Measurements from ENCODE around the gene PPP1R16B.

Gene PPP1R16B

GRCh38 chr20:38896009-38896594 is 90.6 kb downstream of the PPP1R16B start:
- no peak for DNase-seq (ENCODE audit: low spot score)

GRCh38 chr20:38897267-38897666 is 91.8 kb downstream of the PPP1R16B start:
- DNase-seq (ENCODE audit: low spot score), result no peak

- no peak for DNase-seq (ENCODE audit: low spot score)
Observed at GRCh38 chr20:38900606-38901005, 95.1 kb downstream of the PPP1R16B start.

GRCh38 chr20:38902601-38903000 is 97.1 kb downstream of the PPP1R16B start:
- DNase-seq (ENCODE audit: low spot score), result no peak

- no peak for DNase-seq (ENCODE audit: low spot score)
Observed at GRCh38 chr20:38903335-38903734, 97.8 kb downstream of the PPP1R16B start.

GRCh38 chr20:38905375-38905774 is 99.9 kb downstream of the PPP1R16B start:
- DNase-seq (ENCODE audit: low spot score), result no peak

- no peak for DNase-seq (ENCODE audit: low spot score)
Observed at GRCh38 chr20:38907918-38908677, 102.6 kb downstream of the PPP1R16B start.

GRCh38 chr20:38915355-38915754 is 109.9 kb downstream of the PPP1R16B start:
- DNase-seq (ENCODE audit: low spot score), result no peak

GRCh38 chr20:38917657-38918056 is 112.2 kb downstream of the PPP1R16B start:
- DNase-seq (ENCODE audit: low spot score), result no peak

GRCh38 chr20:38918172-38918571 is 112.7 kb downstream of the PPP1R16B start:
- DNase-seq (ENCODE audit: low spot score), result no peak

GRCh38 chr20:38919683-38920082 is 114.2 kb downstream of the PPP1R16B start:
- DNase-seq (ENCODE audit: low spot score), result no peak

GRCh38 chr20:38920411-38920810 is 114.9 kb downstream of the PPP1R16B start:
- no peak for DNase-seq (ENCODE audit: low spot score)

- no peak for DNase-seq (ENCODE audit: low spot score)
Observed at GRCh38 chr20:38920851-38921250, 115.4 kb downstream of the PPP1R16B start.

- no peak for DNase-seq (ENCODE audit: low spot score)
Observed at GRCh38 chr20:38924718-38925117, 119.2 kb downstream of the PPP1R16B start.

- DNase-seq (ENCODE audit: low spot score), result peak; percentile 99
Observed at GRCh38 chr20:38926142-38926933, 120.8 kb downstream of the PPP1R16B start, which contains the start of gene FAM83D. Gene FAM83D (plus strand): TSS chr20:38926417. CDS start chr20:38926443, 26 bp downstream.

- peak; percentile 57 for DNase-seq (ENCODE audit: low spot score)
Observed at GRCh38 chr20:38926934-38927616, 121.6 kb downstream of the PPP1R16B start.

- peak; percentile 38 for DNase-seq (ENCODE audit: low spot score)
Observed at GRCh38 chr20:38927902-38928578, 122.5 kb downstream of the PPP1R16B start.

GRCh38 chr20:38930242-38930569 is 124.7 kb downstream of the PPP1R16B start:
- DNase-seq (ENCODE audit: low spot score), result no peak

- DNase-seq (ENCODE audit: low spot score), result no peak
Observed at GRCh38 chr20:38931984-38932383, 126.5 kb downstream of the PPP1R16B start.

GRCh38 chr20:38932457-38933120 is 127.1 kb downstream of the PPP1R16B start:
- DNase-seq (ENCODE audit: low spot score), result no peak

- DNase-seq (ENCODE audit: low spot score), result no peak
Observed at GRCh38 chr20:38934530-38934929, 129.0 kb downstream of the PPP1R16B start.

Measured in RKO (cell line).